ENCODE measurements around the gene SLC35F3.
"Not testable (repeated sequence)": the region's sequence is repeated elsewhere in the genome, so short reads cannot be mapped to it uniquely, and the experiment has no call there.

The SLC35F3 gene

GRCh38 chr1:234148350-234148749 is 243.9 kb downstream of the SLC35F3 start:
- no peak for DNase-seq (ENCODE audit: low read depth)

GRCh38 chr1:234148816-234149215 is 244.3 kb downstream of the SLC35F3 start:
- no peak for DNase-seq (ENCODE audit: low read depth)

GRCh38 chr1:234149217-234149616 is 244.7 kb downstream of the SLC35F3 start:
- DNase-seq (ENCODE audit: low read depth): no peak

GRCh38 chr1:234150892-234151291 is 246.4 kb downstream of the SLC35F3 start:
- DNase-seq (ENCODE audit: low read depth): no peak

GRCh38 chr1:234152344-234152743 is 247.9 kb downstream of the SLC35F3 start:
- DNase-seq (ENCODE audit: low read depth): not testable (repeated sequence)

GRCh38 chr1:234154320-234155251 is 250.1 kb downstream of the SLC35F3 start:
- peak; percentile 76 for DNase-seq (ENCODE audit: low read depth)

GRCh38 chr1:234162661-234163060 is 258.2 kb downstream of the SLC35F3 start:
- no peak for DNase-seq (ENCODE audit: low read depth)

- DNase-seq (ENCODE audit: low read depth): no peak
Observed at GRCh38 chr1:234163267-234163919, 258.9 kb downstream of the SLC35F3 start.

GRCh38 chr1:234164098-234164709 is 259.7 kb downstream of the SLC35F3 start:
- no peak for DNase-seq (ENCODE audit: low read depth)

- no peak for DNase-seq (ENCODE audit: low read depth)
Observed at GRCh38 chr1:234168061-234168724, 263.7 kb downstream of the SLC35F3 start.

- no peak for DNase-seq (ENCODE audit: low read depth)
Observed at GRCh38 chr1:234169161-234169849, 264.8 kb downstream of the SLC35F3 start.

- no peak for DNase-seq (ENCODE audit: low read depth)
Observed at GRCh38 chr1:234170067-234170466, 265.6 kb downstream of the SLC35F3 start.

GRCh38 chr1:234170622-234171021 is 266.1 kb downstream of the SLC35F3 start:
- no peak for DNase-seq (ENCODE audit: low read depth)

GRCh38 chr1:234173968-234174367 is 269.5 kb downstream of the SLC35F3 start:
- no peak for DNase-seq (ENCODE audit: low read depth)

- DNase-seq (ENCODE audit: low read depth): no peak
Observed at GRCh38 chr1:234175363-234175762, 270.9 kb downstream of the SLC35F3 start.

GRCh38 chr1:234176000-234176399 is 271.5 kb downstream of the SLC35F3 start:
- no peak for DNase-seq (ENCODE audit: low read depth)

GRCh38 chr1:234176847-234177246 is 272.4 kb downstream of the SLC35F3 start:
- DNase-seq (ENCODE audit: low read depth): not testable (repeated sequence)

GRCh38 chr1:234185438-234185837 is 281.0 kb downstream of the SLC35F3 start:
- no peak for DNase-seq (ENCODE audit: low read depth)

- peak; percentile 60 for DNase-seq (ENCODE audit: low read depth)
Observed at GRCh38 chr1:234186037-234186688, 281.7 kb downstream of the SLC35F3 start.

GRCh38 chr1:234188454-234188792 is 283.9 kb downstream of the SLC35F3 start:
- DNase-seq (ENCODE audit: low read depth): no peak

GRCh38 chr1:234197839-234198238 is 293.4 kb downstream of the SLC35F3 start:
- no peak for DNase-seq (ENCODE audit: low read depth)

All from iris pigment epithelial cell (primary cell).